ENCODE measurements around the gene MEGF11.

GRCh38 chr15:66164788-66165187, 88.8 kb downstream of the MEGF11 start:
- TF ChIP-seq GATA2 (IDR thresholded peaks at IDR 0.05; ENCODE audit: low read depth, low read length) = no peak
- no peak for TF ChIP-seq GATA3 (IDR thresholded peaks at IDR 0.05; ENCODE audit: low read depth, low read length)
